Measurements from ENCODE around the gene EIF5A.

EIF5A gene

DNA sequence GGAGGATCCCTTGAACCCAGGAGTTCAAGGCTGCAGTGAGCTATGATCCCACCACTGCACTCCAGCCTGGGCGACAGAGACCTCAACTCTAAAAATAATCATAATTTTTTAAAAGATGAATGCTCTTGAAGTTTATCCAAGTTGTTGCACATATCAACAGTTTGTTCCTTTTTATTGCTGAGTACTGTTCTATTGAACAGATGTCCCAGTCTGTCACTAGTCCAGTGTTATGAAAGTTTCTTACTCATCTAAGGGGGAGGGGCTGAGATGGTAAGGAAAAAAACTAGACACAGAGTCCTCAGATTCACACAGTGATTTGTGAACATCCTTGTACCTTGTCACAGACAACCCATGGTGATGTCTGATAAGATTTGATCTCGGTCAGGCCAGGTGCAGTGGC, 32.8 kb downstream of the EIF5A start:
- Histone ChIP-seq H3K36me3 (ENCODE audit: control insufficient read depth, insufficient read depth, low read length, severe bottlenecking) (no peaks in the 10 kb centered on the region), H3K9me3 (ENCODE audit: control insufficient read depth, low read length) (no peaks in the 10 kb centered on the region), H3K27me3 (replicated peaks; ENCODE audit: control insufficient read depth, insufficient read depth, low read length) (peaks cover 45% of the 10 kb centered on the region), H3K4me1 (ENCODE audit: control insufficient read depth, insufficient read depth, low read length) (peaks cover 10% of the 10 kb centered on the region), H3K4me3 (ENCODE audit: low read length) (no peak overlapping the region), H3K9ac (ENCODE audit: low read length) (no peak overlapping the region)
- DNase-seq (ENCODE audit: low read depth): no peak

DNA sequence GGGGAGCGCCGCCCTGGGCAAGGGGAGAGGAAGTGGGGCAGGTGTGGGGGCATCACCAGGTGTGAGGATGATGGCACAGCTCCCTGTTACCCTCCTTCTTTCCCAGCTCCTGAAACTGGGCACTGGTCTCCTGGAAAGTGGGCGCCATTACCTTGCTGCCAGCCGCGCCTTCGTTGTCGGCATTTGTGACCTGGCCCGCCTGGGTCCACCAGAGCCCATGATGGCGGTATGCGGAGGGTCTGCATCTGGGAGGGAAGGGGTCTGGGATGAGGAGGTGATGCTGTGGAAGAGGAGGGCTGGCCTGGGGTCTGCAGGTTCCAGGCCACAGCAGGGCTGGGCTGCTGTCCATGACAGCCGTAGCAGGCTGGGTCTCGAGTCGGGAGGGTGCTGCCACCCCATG, 34.4 kb downstream of the EIF5A start:
- peaks cover 37% of the 10 kb centered on the region for H3K27me3 ChIP-seq (replicated peaks; ENCODE audit: control insufficient read depth, insufficient read depth, low read length)
- no peaks in the 10 kb centered on the region for H3K9me3 ChIP-seq (ENCODE audit: control insufficient read depth, low read length)
- no peak overlapping the region for H3K4me3 ChIP-seq (ENCODE audit: low read length)
- DNase-seq (ENCODE audit: low read depth): no peak
- H3K9ac ChIP-seq (ENCODE audit: low read length): no peak overlapping the region
- no peaks in the 10 kb centered on the region for H3K36me3 ChIP-seq (ENCODE audit: control insufficient read depth, insufficient read depth, low read length, severe bottlenecking)
- H3K4me1 ChIP-seq (ENCODE audit: control insufficient read depth, insufficient read depth, low read length): peaks cover 10% of the 10 kb centered on the region

DNA sequence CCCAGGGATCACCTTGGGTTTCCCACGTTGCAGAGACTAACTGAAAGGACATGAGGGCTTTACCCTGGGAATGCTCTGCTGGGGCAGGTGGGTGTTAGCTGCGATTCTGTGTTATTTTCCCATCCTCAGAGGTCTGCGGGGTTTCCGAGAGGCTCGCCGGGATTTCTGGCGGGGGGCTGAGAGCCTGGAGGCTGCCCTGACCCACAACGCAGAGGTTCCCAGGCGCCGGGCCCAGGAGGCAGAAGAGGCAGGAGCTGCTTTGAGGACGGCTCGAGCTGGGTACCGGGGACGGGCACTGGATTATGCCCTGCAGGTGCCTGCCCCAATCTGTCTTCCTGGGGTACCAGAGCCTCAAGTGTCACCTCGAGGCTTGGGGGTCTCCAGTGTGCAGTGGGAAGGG, 35.8 kb downstream of the EIF5A start:
- H3K36me3 ChIP-seq (ENCODE audit: control insufficient read depth, insufficient read depth, low read length, severe bottlenecking): no peaks in the 10 kb centered on the region
- peaks cover 32% of the 10 kb centered on the region for H3K27me3 ChIP-seq (replicated peaks; ENCODE audit: control insufficient read depth, insufficient read depth, low read length)
- no peak overlapping the region for H3K4me3 ChIP-seq (ENCODE audit: low read length)
- no peaks in the 10 kb centered on the region for H3K9me3 ChIP-seq (ENCODE audit: control insufficient read depth, low read length)
- peaks cover 15% of the 10 kb centered on the region for H3K4me1 ChIP-seq (ENCODE audit: control insufficient read depth, insufficient read depth, low read length)
- no peak overlapping the region for H3K9ac ChIP-seq (ENCODE audit: low read length)
- no peak for DNase-seq (ENCODE audit: low read depth)

DNA sequence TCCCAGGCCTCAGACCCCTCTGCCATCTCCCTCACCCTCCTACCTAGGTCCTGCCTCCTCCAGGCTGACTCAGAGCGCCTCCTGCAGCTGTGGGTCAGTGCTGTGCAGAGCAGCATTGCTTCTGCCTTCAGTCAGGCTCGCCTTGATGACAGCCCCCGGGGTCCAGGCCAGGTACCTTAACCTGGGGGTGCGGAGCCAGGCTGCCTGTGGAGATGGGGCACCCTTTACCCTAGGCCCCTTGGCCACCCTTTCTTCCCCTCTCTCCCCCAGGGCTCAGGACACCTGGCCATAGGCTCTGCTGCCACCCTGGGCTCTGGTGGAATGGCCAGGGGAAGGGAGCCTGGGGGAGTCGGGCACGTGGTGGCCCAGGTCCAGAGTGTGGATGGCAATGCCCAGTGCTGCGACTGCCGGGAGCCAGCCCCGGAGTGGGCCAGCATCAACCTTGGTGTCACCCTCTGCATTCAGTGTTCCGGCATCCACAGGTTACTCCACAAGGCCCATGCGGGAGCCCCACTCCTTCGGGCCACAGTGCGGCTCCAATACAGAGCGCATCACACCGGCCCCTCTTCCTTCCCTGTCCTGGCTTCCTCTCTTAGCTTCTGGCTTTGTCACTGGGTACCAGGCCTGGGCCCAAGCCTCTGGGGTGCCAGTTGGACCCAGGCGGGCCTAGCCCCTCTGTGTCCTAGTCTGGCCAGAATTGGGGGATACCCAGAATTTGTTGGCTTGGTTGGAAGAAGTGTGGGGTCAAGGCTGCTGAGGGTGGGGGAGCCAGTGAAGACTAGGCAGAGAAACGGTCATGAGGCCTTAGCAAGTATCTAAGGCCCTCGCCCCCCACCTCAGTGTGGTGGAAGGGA, 39.6 kb downstream of the EIF5A start:
- Histone ChIP-seq H3K9me3 (ENCODE audit: control insufficient read depth, low read length) (no peaks in the 10 kb centered on the region), H3K36me3 (ENCODE audit: control insufficient read depth, insufficient read depth, low read length, severe bottlenecking) (no peaks in the 10 kb centered on the region), H3K27me3 (replicated peaks; ENCODE audit: control insufficient read depth, insufficient read depth, low read length) (peaks cover 25% of the 10 kb centered on the region), H3K9ac (ENCODE audit: low read length) (peak overlapping the region; percentile 10), H3K4me3 (ENCODE audit: low read length) (no peak overlapping the region), H3K4me1 (ENCODE audit: control insufficient read depth, insufficient read depth, low read length) (peaks cover 25% of the 10 kb centered on the region)
- no peak for DNase-seq (ENCODE audit: low read depth)

GRCh38 chr17:7347630-7348477, 40.4 kb downstream of the EIF5A start:
- Histone ChIP-seq H3K27me3 (replicated peaks; ENCODE audit: control insufficient read depth, insufficient read depth, low read length) (peaks cover 22% of the 10 kb centered on the region), H3K9me3 (ENCODE audit: control insufficient read depth, low read length) (no peaks in the 10 kb centered on the region), H3K4me3 (ENCODE audit: low read length) (no peak overlapping the region), H3K4me1 (ENCODE audit: control insufficient read depth, insufficient read depth, low read length) (peaks cover 31% of the 10 kb centered on the region), H3K9ac (ENCODE audit: low read length) (no peak overlapping the region), H3K36me3 (ENCODE audit: control insufficient read depth, insufficient read depth, low read length, severe bottlenecking) (no peaks in the 10 kb centered on the region)
- DNase-seq (ENCODE audit: low read depth): no peak

GRCh38 chr17:7348478-7349242, 41.2 kb downstream of the EIF5A start:
- peak overlapping the region; percentile 82 for H3K4me3 ChIP-seq (ENCODE audit: low read length)
- H3K27me3 ChIP-seq (replicated peaks; ENCODE audit: control insufficient read depth, insufficient read depth, low read length): peaks cover 14% of the 10 kb centered on the region
- DNase-seq (ENCODE audit: low read depth): no peak
- H3K9ac ChIP-seq (ENCODE audit: low read length): no peak overlapping the region
- peaks cover 39% of the 10 kb centered on the region for H3K4me1 ChIP-seq (ENCODE audit: control insufficient read depth, insufficient read depth, low read length)
- no peaks in the 10 kb centered on the region for H3K36me3 ChIP-seq (ENCODE audit: control insufficient read depth, insufficient read depth, low read length, severe bottlenecking)
- H3K9me3 ChIP-seq (ENCODE audit: control insufficient read depth, low read length): no peaks in the 10 kb centered on the region

- H3K9me3 ChIP-seq (ENCODE audit: control insufficient read depth, low read length): no peaks in the 10 kb centered on the region
- H3K27me3 ChIP-seq (replicated peaks; ENCODE audit: control insufficient read depth, insufficient read depth, low read length): no peaks in the 10 kb centered on the region
- H3K4me3 ChIP-seq (ENCODE audit: low read length): peak within 1 kb of the TSS; percentile 97
- peak; percentile 97 for DNase-seq (ENCODE audit: low read depth)
- H3K4me1 ChIP-seq (ENCODE audit: control insufficient read depth, insufficient read depth, low read length): peaks cover 56% of the 10 kb centered on the region
- H3K36me3 ChIP-seq (ENCODE audit: control insufficient read depth, insufficient read depth, low read length, severe bottlenecking): no peaks in the 10 kb centered on the region
- peak within 1 kb of the TSS; percentile 100 for H3K9ac ChIP-seq (ENCODE audit: low read length)
These were observed 44.5 kb downstream of the EIF5A start, which contains the start of gene KCTD11 for GRCh38 chr17:7351665-7352502. Gene KCTD11 (plus strand): TSS chr17:7352162.

- no peak for DNase-seq (ENCODE audit: low read depth)
- H3K36me3 ChIP-seq (ENCODE audit: control insufficient read depth, insufficient read depth, low read length, severe bottlenecking): no peaks in the 10 kb centered on the region
- H3K9me3 ChIP-seq (ENCODE audit: control insufficient read depth, low read length): no peaks in the 10 kb centered on the region
- H3K4me3 ChIP-seq (ENCODE audit: low read length): peak overlapping the region; percentile 97
- peaks cover 56% of the 10 kb centered on the region for H3K4me1 ChIP-seq (ENCODE audit: control insufficient read depth, insufficient read depth, low read length)
- H3K9ac ChIP-seq (ENCODE audit: low read length): peak overlapping the region; percentile 100
- no peaks in the 10 kb centered on the region for H3K27me3 ChIP-seq (replicated peaks; ENCODE audit: control insufficient read depth, insufficient read depth, low read length)
These were observed 45.1 kb downstream of the EIF5A start for GRCh38 chr17:7352503-7352889.

GRCh38 chr17:7352910-7353635, 45.6 kb downstream of the EIF5A start:
- no peak for DNase-seq (ENCODE audit: low read depth)
- Histone ChIP-seq H3K9me3 (ENCODE audit: control insufficient read depth, low read length) (no peaks in the 10 kb centered on the region), H3K36me3 (ENCODE audit: control insufficient read depth, insufficient read depth, low read length, severe bottlenecking) (no peaks in the 10 kb centered on the region), H3K4me1 (ENCODE audit: control insufficient read depth, insufficient read depth, low read length) (peaks cover 53% of the 10 kb centered on the region), H3K27me3 (replicated peaks; ENCODE audit: control insufficient read depth, insufficient read depth, low read length) (no peaks in the 10 kb centered on the region), H3K9ac (ENCODE audit: low read length) (peak overlapping the region; percentile 100), H3K4me3 (ENCODE audit: low read length) (peak overlapping the region; percentile 97)

DNA sequence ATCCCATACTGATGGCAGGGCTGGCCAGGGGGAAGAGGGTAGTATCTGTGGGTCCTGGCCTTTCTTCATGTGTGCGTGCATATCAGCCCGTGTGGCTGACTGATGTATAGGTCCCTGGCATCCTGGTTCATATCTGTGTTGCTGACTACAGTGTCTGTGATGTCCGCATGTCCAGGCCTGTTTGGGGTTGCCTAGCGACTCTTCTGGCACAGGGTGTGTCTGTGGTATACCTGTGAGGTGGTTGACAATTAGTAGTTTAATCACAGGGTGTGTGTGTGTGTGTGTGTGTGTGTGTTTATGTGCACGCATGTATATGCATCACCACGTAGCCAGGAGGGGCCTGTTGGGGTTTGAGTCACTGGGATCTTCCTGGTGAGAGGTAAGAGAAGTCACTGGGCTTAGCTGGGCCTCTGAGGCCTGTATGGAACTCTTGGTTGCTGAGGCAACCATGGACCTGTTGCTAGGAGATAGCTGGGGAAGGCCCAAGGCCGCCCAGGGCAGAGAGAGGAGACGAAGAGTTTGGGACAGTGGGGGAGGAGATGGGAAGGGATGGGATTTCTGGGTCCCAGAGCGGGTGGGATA, 46.9 kb downstream of the EIF5A start:
- no peaks in the 10 kb centered on the region for H3K36me3 ChIP-seq (ENCODE audit: control insufficient read depth, insufficient read depth, low read length, severe bottlenecking)
- H3K4me3 ChIP-seq (ENCODE audit: low read length): peak overlapping the region; percentile 97
- H3K4me1 ChIP-seq (ENCODE audit: control insufficient read depth, insufficient read depth, low read length): peaks cover 41% of the 10 kb centered on the region
- no peaks in the 10 kb centered on the region for H3K9me3 ChIP-seq (ENCODE audit: control insufficient read depth, low read length)
- no peak for DNase-seq (ENCODE audit: low read depth)
- peak overlapping the region; percentile 100 for H3K9ac ChIP-seq (ENCODE audit: low read length)
- no peaks in the 10 kb centered on the region for H3K27me3 ChIP-seq (replicated peaks; ENCODE audit: control insufficient read depth, insufficient read depth, low read length)

Measured in adipocyte (in vitro differentiated cells).